HepG2 (cell line): ENCODE measurements around the gene RELL2. TPM values are rescaled to one million over a fixed set of nuclear protein-coding genes. Genes with fewer than 3 reads are reported as not detected.

Experiments
- ARID4A ChIP-seq: sonication (generic); formaldehyde crosslinking; IDR thresholded peaks from 2 replicates; pipeline ENCODE4 v1.5.0; 2020; ENCODE audit warnings: mild to moderate bottlenecking, missing genetic modification reagents, borderline replicate concordance
- ATF7 ChIP-seq, 2 experiments: fragments of 450-650 bp in 1 of 2; sonication (generic) in 1 of 2; formaldehyde crosslinking in 1 of 2; IDR thresholded peaks; 2 replicates each; pipeline versions ENCODE4 v1.4.0 to v1.6.1; 2016 to 2020; ENCODE audit warnings: antibody characterized with exemption in 1 of 2, mild to moderate bottlenecking in 1 of 2, missing genetic modification reagents in 1 of 2
- ELF4 ChIP-seq: sonication (generic); formaldehyde crosslinking; IDR thresholded peaks from 2 replicates; pipeline ENCODE4 v1.5.0; 2020; ENCODE audit warnings: missing genetic modification reagents, mild to moderate bottlenecking, moderate library complexity, borderline replicate concordance
- HDAC1 ChIP-seq: sonication (generic); formaldehyde crosslinking; IDR thresholded peaks from 2 replicates; pipeline ENCODE4 v1.5.1; 2020; ENCODE audit warnings: mild to moderate bottlenecking, missing genetic modification reagents
- IKZF5 ChIP-seq: IDR thresholded peaks from 2 replicates; pipeline ENCODE4 v1.6.1; 2018; ENCODE audit warnings: missing genetic modification reagents, mild to moderate bottlenecking, missing compliant biosample characterization
- KLF9 ChIP-seq: IDR thresholded peaks from 2 replicates; pipeline ENCODE4 v1.6.1; 2016; ENCODE audit warnings: low read depth
- MAZ ChIP-seq, 2 experiments: sonication (generic) in 1 of 2; formaldehyde crosslinking in 1 of 2; IDR thresholded peaks; 2 replicates each; pipeline versions ENCODE4 v1.5.0 to v1.6.1; 2012 to 2020; ENCODE audit warnings: low read depth in 2 of 2, mild to moderate bottlenecking in 2 of 2, borderline replicate concordance in 1 of 2, improper control_type of control experiment in 1 of 2, low read length in 1 of 2, missing genetic modification reagents in 1 of 2, moderate library complexity in 1 of 2
- NKX3-1 ChIP-seq: sonication (generic); formaldehyde crosslinking; IDR thresholded peaks from 2 replicates; pipeline ENCODE4 v1.5.0; 2020; ENCODE audit warnings: missing genetic modification reagents
- RARG ChIP-seq: sonication (generic); formaldehyde crosslinking; IDR thresholded peaks from 2 replicates; pipeline ENCODE4 v1.4.0; 2020; ENCODE audit warnings: low read depth, mild to moderate bottlenecking, missing genetic modification reagents
- SP5 ChIP-seq: IDR thresholded peaks from 2 replicates; pipeline ENCODE4 v1.6.1; 2016; ENCODE audit warnings: low read depth, borderline replicate concordance
- SRF ChIP-seq: IDR thresholded peaks from 2 replicates; pipeline ENCODE4 v1.6.1; 2011; ENCODE audit warnings: mild to moderate bottlenecking, low read depth, low read length, moderate library complexity
- TGIF2 ChIP-seq: IDR thresholded peaks from 2 replicates; pipeline ENCODE4 v1.6.1; 2016; ENCODE audit warnings: control low read depth, missing compliant biosample characterization
- TOPORS ChIP-seq: sonication (generic); formaldehyde crosslinking; IDR thresholded peaks from 2 replicates; pipeline ENCODE4 v1.8.0; 2023; ENCODE audit warnings: mild to moderate bottlenecking, missing genetic modification reagents
- ZBTB3 ChIP-seq: sonication (generic); formaldehyde crosslinking; IDR thresholded peaks from 2 replicates; pipeline ENCODE4 v1.4.0; 2020; ENCODE audit warnings: low read depth, mild to moderate bottlenecking, moderate library complexity, missing genetic modification reagents, borderline replicate concordance
- ZFP1 ChIP-seq: IDR thresholded peaks from 2 replicates; pipeline ENCODE4 v1.6.1; 2016
- ZFP82 ChIP-seq: sonication (generic); formaldehyde crosslinking; IDR thresholded peaks from 2 replicates; pipeline ENCODE4 v1.5.1; 2020; ENCODE audit warnings: mild to moderate bottlenecking, missing genetic modification reagents, borderline replicate concordance
- ZNF788 ChIP-seq: sonication (generic); formaldehyde crosslinking; IDR thresholded peaks from 2 replicates; pipeline ENCODE4 v1.5.0; 2020; ENCODE audit warnings: mild to moderate bottlenecking, missing genetic modification reagents, borderline replicate concordance
- polyA plus RNA-seq, 8 experiments: library from polyadenylated mRNA; depleted of rRNA in 3 of 8; stranded (reverse) in 7 of 8; unstranded in 1 of 8; fragments of >200 nt; fragmentation: Illumina TruSeq in 4 of 8; extraction: Trizol in 4 of 8; gene quantifications; 2 replicates each; pipeline versions ENCODE4 v1.2.1 to v1.2.3, GENCODE V29; 2011 to 2016; ENCODE audit warnings: low read depth in 4 of 8, missing spikeins in 1 of 8, mixed read lengths in 1 of 8; ENCODE audit not compliant: insufficient read depth in 1 of 8
- total RNA-seq, 5 experiments: library from RNA; depleted of rRNA; stranded (reverse); fragments of >200 nt; fragmentation: Illumina TruSeq; extraction: Trizol; gene quantifications; 2 replicates each; pipeline ENCODE4 v1.2.3, GENCODE V29; 2016; ENCODE audit warnings: low read depth in 1 of 5
- TF ChIP-seq, protein P1 (sequence below): sonication (generic); formaldehyde crosslinking; IDR thresholded peaks from 2 replicates; pipeline ENCODE4 v1.5.0; 2020; ENCODE audit warnings: missing genetic modification reagents
- TF ChIP-seq, protein P2 (sequence below): sonication (generic); formaldehyde crosslinking; IDR thresholded peaks from 2 replicates; pipeline ENCODE4 v1.5.0; 2020; ENCODE audit warnings: mild to moderate bottlenecking, missing genetic modification reagents

The RELL2 gene
- total and polyA plus RNA-seq, 2 of the 13 experiments (the other 11 are each of a cell fraction or from before 2014, with no cell fraction given) = 6.4 to 8.3 TPM

GRCh38 chr5:141637123-141637766, 448 bp downstream of the RELL2 start (continued):
- TF ChIP-seq ARID4A (CRISPR knock-in tag) (peak; percentile 39; the same call in 1 of the 2 replicates), ZBTB3 (CRISPR knock-in tag) (0 out of 2 replicates have a peak, but pooled peaks have one; percentile 45), TOPORS (peak; percentile 61; the same call in 1 of the 2 replicates), NKX3-1 (no peak), HDAC1 (peak; percentile 53; the same call in 1 of the 2 replicates), SRF (no peak), ZFP1 (no peak), SP5 (CRISPR knock-in tag) (peak; percentile 42; the same call in 1 of the 2 replicates), KLF9 (CRISPR knock-in tag) (0 out of 2 replicates have a peak, but pooled peaks have one; percentile 25), ZNF788 (CRISPR knock-in tag) (peak; percentile 15; the same call in 1 of the 2 replicates), TGIF2 (CRISPR knock-in tag) (no peak), MAZ (IDR thresholded peaks at IDR 0.05; ENCODE audit: borderline replicate concordance, low read depth, low read length) (no peak), MAZ (CRISPR knock-in tag; IDR thresholded peaks at IDR 0.05; ENCODE audit: low read depth) (peak; percentile 46), IKZF5 (CRISPR knock-in tag) (0 out of 2 replicates have a peak, but pooled peaks have one; percentile 5), ELF4 (CRISPR knock-in tag) (peak; percentile 32; the same call in 1 of the 2 replicates), ATF7 (IDR thresholded peaks at IDR 0.05) (no peak), ATF7 (CRISPR knock-in tag; IDR thresholded peaks at IDR 0.05) (peak; percentile 17; the same call in 1 of the 2 replicates), ZFP82 (CRISPR knock-in tag) (peak; percentile 44; the same call in 1 of the 2 replicates), RARG (0 out of 2 replicates have a peak, but pooled peaks have one; percentile 25)
- TF ChIP-seq, protein P1, sequence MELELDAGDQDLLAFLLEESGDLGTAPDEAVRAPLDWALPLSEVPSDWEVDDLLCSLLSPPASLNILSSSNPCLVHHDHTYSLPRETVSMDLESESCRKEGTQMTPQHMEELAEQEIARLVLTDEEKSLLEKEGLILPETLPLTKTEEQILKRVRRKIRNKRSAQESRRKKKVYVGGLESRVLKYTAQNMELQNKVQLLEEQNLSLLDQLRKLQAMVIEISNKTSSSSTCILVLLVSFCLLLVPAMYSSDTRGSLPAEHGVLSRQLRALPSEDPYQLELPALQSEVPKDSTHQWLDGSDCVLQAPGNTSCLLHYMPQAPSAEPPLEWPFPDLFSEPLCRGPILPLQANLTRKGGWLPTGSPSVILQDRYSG = 0 out of 2 replicates have a peak, but pooled peaks have one; percentile 61
- TF ChIP-seq, protein P2, sequence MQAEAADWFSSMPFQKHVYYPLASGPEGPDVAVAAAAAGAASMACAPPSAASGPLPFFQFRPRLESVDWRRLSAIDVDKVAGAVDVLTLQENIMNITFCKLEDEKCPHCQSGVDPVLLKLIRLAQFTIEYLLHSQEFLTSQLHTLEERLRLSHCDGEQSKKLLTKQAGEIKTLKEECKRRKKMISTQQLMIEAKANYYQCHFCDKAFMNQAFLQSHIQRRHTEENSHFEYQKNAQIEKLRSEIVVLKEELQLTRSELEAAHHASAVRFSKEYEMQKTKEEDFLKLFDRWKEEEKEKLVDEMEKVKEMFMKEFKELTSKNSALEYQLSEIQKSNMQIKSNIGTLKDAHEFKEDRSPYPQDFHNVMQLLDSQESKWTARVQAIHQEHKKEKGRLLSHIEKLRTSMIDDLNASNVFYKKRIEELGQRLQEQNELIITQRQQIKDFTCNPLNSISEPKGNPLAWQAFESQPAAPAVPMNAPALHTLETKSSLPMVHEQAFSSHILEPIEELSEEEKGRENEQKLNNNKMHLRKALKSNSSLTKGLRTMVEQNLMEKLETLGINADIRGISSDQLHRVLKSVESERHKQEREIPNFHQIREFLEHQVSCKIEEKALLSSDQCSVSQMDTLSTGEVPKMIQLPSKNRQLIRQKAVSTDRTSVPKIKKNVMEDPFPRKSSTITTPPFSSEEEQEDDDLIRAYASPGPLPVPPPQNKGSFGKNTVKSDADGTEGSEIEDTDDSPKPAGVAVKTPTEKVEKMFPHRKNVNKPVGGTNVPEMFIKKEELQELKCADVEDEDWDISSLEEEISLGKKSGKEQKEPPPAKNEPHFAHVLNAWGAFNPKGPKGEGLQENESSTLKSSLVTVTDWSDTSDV (CRISPR knock-in tag) = peak; percentile 58; the same call in 1 of the 2 replicates
